ENCODE data around the gene ZNF398. TPM values are rescaled to one million over a fixed set of nuclear protein-coding genes. Genes with fewer than 3 reads are reported as not detected.

ZNF398 gene
- total RNA-seq, 4 donors from 2014 or later: 11.9 to 34.7 (median 26.5) TPM

DNA sequence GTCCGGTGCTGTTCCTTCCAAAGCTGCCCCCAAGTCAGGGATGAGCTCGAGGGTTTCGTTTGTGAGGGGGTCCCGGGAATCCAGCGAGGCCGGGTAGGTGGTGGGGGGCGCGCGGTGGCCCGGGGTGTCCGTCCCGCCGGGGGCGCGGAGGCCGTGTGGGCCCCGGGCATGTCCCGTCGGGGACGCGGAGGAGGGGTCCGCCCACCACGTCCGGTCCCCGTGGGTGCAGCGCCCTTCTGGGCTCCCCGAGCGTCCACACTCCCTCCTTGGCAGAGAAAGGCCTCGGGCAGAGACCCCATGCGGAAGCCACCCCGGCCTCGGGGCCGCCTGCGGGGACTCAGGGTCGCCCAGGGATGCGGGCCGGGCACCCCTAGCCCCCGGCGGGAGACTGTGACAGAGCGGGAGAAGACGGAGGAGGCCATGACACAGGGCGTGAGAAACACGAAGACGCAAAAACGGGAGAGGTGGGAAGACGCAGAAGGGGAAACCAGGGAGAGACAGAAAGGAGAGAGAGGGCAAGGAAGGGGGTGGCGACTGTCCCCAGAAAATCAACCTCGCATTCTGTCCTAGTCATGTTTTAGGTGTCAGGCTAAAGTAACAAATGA, 20.5 kb upstream of the ZNF398 start:
- DNase-seq: peak; percentile 62 to 73 (median 72)
- H3K27ac ChIP-seq: peak overlapping the region; percentile 84 to 91 (median 87)
- peak overlapping the region; percentile 75 to 91 (median 86) for H3K4me3 ChIP-seq
- no peak for TF ChIP-seq POLR2A (IDR thresholded peaks at IDR 0.05)
- TF ChIP-seq, protein P1, sequence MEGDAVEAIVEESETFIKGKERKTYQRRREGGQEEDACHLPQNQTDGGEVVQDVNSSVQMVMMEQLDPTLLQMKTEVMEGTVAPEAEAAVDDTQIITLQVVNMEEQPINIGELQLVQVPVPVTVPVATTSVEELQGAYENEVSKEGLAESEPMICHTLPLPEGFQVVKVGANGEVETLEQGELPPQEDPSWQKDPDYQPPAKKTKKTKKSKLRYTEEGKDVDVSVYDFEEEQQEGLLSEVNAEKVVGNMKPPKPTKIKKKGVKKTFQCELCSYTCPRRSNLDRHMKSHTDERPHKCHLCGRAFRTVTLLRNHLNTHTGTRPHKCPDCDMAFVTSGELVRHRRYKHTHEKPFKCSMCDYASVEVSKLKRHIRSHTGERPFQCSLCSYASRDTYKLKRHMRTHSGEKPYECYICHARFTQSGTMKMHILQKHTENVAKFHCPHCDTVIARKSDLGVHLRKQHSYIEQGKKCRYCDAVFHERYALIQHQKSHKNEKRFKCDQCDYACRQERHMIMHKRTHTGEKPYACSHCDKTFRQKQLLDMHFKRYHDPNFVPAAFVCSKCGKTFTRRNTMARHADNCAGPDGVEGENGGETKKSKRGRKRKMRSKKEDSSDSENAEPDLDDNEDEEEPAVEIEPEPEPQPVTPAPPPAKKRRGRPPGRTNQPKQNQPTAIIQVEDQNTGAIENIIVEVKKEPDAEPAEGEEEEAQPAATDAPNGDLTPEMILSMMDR (IDR thresholded peaks at IDR 0.05): no peak
- peaks cover 0 to 11% (median 3%) of the 10 kb centered on the region in 4 donors for H3K4me1 ChIP-seq
- H3K9me3 ChIP-seq: peaks cover 0 to 9% (median 0%) of the 10 kb centered on the region in 4 donors
- no peaks in the 10 kb centered on the region for H3K27me3 ChIP-seq
- peaks cover 0 to 19% (median 0%) of the 10 kb centered on the region in 3 donors for H3K36me3 ChIP-seq

DNA sequence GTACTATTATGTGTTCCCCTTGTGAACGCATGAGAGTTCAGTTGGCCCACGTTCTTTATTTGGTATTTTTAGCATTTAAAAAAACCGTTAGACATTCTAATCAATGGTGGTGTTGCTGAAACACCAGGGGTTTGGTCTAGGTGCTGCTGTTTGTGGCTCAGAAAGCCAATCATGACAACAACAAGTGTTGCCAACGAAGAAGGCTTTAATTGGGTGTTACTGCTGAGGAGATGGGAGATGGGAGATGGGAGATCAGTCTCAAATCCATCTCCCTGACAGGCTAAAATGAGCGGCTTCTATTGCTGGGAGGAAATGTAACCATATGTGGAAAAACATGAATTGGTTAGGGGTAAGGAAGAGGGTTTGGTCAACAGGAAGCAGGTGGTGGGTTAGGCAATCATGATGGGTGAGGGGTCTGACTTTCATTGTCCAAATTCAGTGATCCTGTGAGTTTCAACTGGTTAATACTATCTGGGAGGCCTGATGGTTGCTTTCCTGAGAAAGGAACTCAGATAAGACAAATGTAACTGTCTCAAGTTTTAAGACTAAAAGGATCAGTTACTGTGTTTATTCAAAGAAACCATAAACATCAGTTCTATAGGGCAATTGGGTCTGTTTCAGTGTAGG, 16.6 kb upstream of the ZNF398 start:
- no peak for TF ChIP-seq POLR2A (IDR thresholded peaks at IDR 0.05)
- TF ChIP-seq, protein P1 (IDR thresholded peaks at IDR 0.05): no peak
- H3K4me3 ChIP-seq: no peak overlapping the region
- H3K27me3 ChIP-seq: no peaks in the 10 kb centered on the region
- peaks cover 0 to 5% (median 0%) of the 10 kb centered on the region in 4 donors for H3K4me1 ChIP-seq
- no peak for DNase-seq
- peaks cover 0 to 9% (median 0%) of the 10 kb centered on the region in 4 donors for H3K9me3 ChIP-seq
- no peak overlapping the region for H3K27ac ChIP-seq
- peaks cover 0 to 20% (median 0%) of the 10 kb centered on the region in 3 donors for H3K36me3 ChIP-seq

DNA sequence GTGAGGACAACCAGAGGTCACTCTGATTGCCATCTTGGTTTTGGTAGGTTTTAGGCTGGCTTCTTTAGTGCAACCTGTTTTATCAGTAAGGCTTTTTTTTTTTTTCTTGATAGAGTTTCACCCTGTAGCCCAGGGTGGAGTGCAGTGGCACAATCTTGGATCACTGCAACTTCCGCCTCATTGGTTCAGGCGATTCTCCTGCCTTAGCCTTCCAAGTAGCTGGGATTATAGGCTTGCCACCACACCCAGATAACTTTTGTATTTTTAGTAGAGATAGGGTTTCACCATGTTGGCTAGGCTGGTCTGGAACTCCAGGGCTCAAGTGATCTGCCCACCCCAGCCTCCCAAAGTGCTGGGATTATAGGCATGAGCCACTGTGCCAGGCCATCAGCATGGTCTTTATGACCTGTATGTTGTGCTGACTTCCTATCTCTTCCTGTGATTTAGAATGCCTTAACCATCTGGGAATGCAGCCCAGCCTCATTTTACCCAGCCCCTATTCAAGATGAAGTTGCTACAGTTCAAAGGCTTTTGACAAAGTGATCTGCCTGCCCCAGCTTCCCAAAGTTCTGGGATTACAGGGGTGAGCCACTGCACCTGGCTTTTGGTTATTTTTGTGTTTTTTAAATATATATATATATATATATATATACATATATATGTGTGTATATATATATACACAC, 14.1 kb upstream of the ZNF398 start:
- no peak overlapping the region for H3K27ac ChIP-seq
- H3K4me1 ChIP-seq: no peaks in the 10 kb centered on the region
- no peaks in the 10 kb centered on the region for H3K27me3 ChIP-seq
- DNase-seq: no peak
- no peak overlapping the region for H3K4me3 ChIP-seq
- H3K9me3 ChIP-seq: peaks cover 0 to 9% (median 0%) of the 10 kb centered on the region in 4 donors
- TF ChIP-seq POLR2A (IDR thresholded peaks at IDR 0.05): no peak
- TF ChIP-seq, protein P1 (IDR thresholded peaks at IDR 0.05): no peak
- peaks cover 0 to 20% (median 0%) of the 10 kb centered on the region in 3 donors for H3K36me3 ChIP-seq

DNA sequence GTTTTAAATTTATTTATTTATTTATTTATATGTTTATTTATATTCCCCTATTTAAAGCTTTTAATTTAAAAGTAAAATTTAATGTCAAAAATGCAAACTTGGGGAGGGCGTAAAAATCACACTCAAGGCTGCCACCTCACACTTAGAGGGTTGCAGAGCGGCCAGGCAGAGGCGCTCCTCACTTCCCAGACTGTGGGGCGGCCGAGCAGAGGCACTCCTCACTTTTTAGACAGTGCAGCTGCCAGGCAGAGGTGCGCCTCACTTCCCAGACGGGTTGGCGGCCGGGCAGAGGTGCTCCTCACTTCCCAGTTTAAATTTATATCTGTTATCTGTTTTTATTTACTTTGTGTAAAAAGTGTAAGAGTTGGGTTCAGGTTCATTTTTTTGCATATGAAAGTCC, 11.1 kb upstream of the ZNF398 start:
- TF ChIP-seq, protein P1 (IDR thresholded peaks at IDR 0.05): no peak
- no peak for TF ChIP-seq POLR2A (IDR thresholded peaks at IDR 0.05)
- Histone ChIP-seq H3K9me3 (peaks cover 0 to 4% (median 0%) of the 10 kb centered on the region in 4 donors), H3K36me3 (peaks cover 0 to 8% (median 0%) of the 10 kb centered on the region in 3 donors), H3K27ac (no peak overlapping the region), H3K27me3 (no peaks in the 10 kb centered on the region), H3K4me1 (no peaks in the 10 kb centered on the region), H3K4me3 (no peak overlapping the region)
- DNase-seq: no peak

DNA sequence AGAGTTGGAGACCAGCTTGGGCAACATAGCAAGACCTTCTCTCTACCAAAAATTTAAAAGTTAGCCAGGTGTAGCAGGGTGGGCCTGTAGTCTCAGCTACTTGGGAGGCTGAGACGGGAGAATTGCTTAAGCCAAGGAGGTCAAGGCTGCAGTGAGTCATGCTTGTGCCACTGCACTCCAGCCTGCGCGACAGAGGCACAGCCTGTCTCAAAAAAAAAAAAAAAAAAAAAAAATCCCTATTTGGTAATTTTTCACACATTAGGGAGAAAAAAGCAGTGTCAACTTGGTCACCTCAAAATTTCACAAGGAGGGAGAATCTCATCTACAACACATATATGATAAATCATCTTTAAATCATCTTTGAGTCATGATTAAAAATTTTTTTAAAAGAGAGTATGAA, 6.4 kb upstream of the ZNF398 start:
- no peak overlapping the region for H3K27ac ChIP-seq
- H3K36me3 ChIP-seq: no peaks in the 10 kb centered on the region
- no peaks in the 10 kb centered on the region for H3K9me3 ChIP-seq
- no peak overlapping the region for H3K4me3 ChIP-seq
- H3K4me1 ChIP-seq: no peaks in the 10 kb centered on the region
- no peak for TF ChIP-seq POLR2A (IDR thresholded peaks at IDR 0.05)
- TF ChIP-seq, protein P1 (IDR thresholded peaks at IDR 0.05): no peak
- no peak for DNase-seq
- no peaks in the 10 kb centered on the region for H3K27me3 ChIP-seq
